GM19328 (cell line): ENCODE results near the gene MAP3K19.
"Not testable (repeated sequence)": the region's sequence is repeated elsewhere in the genome, so short reads cannot be mapped to it uniquely, and the experiment has no call there.

Source experiments
- ATAC-seq: cut with Tn5 transposase; IDR thresholded peaks from one replicate; pipeline ENCODE4 v1.9.1; 2021; ENCODE audit warnings: mild to moderate bottlenecking, moderate library complexity; ENCODE audit not compliant: unreplicated experiment

The MAP3K19 gene

GRCh38 chr2:135047300-135047699 lies at the start of gene MAP3K19:
TSS of gene MAP3K19 (minus strand) at chr2:135047447. CDS start at chr2:135024647, 22,800 bp downstream.
- no peak for ATAC-seq

- ATAC-seq = no peak
These were observed 49.6 kb upstream of the MAP3K19 start for GRCh38 chr2:135096665-135097446.

GRCh38 chr2:135095591-135095990 lies 48.3 kb upstream of the MAP3K19 start:
- ATAC-seq = no peak

- ATAC-seq = no peak
These were observed 47.3 kb upstream of the MAP3K19 start for GRCh38 chr2:135094508-135094907.

- ATAC-seq = no peak
These were observed 46.6 kb upstream of the MAP3K19 start for GRCh38 chr2:135093670-135094330.

- no peak for ATAC-seq
These were observed 45.9 kb upstream of the MAP3K19 start for GRCh38 chr2:135093193-135093592.

GRCh38 chr2:135091681-135092080 lies 44.4 kb upstream of the MAP3K19 start:
- no peak for ATAC-seq

GRCh38 chr2:135089597-135089996 lies 42.4 kb upstream of the MAP3K19 start:
- not testable (repeated sequence) for ATAC-seq

- ATAC-seq = no peak
These were observed 39.0 kb upstream of the MAP3K19 start for GRCh38 chr2:135086222-135086621.

- no peak for ATAC-seq
These were observed 31.2 kb upstream of the MAP3K19 start for GRCh38 chr2:135078417-135078816.

GRCh38 chr2:135076556-135076955 lies 29.3 kb upstream of the MAP3K19 start:
- ATAC-seq = no peak

- ATAC-seq = no peak
These were observed 27.0 kb upstream of the MAP3K19 start for GRCh38 chr2:135074216-135074615.

GRCh38 chr2:135072125-135072997 lies 25.1 kb upstream of the MAP3K19 start:
- no peak for ATAC-seq

- no peak for ATAC-seq
These were observed 19.5 kb upstream of the MAP3K19 start for GRCh38 chr2:135066710-135067109.

GRCh38 chr2:135064149-135064548 lies 16.9 kb upstream of the MAP3K19 start:
- no peak for ATAC-seq

GRCh38 chr2:135063210-135063609 lies 16.0 kb upstream of the MAP3K19 start:
- no peak for ATAC-seq

GRCh38 chr2:135059577-135059976 lies 12.3 kb upstream of the MAP3K19 start:
- no peak for ATAC-seq

- ATAC-seq = no peak
These were observed 9.5 kb upstream of the MAP3K19 start for GRCh38 chr2:135056790-135057189.

- ATAC-seq = no peak
These were observed 8.0 kb upstream of the MAP3K19 start for GRCh38 chr2:135055182-135055786.

- no peak for ATAC-seq
These were observed 5.8 kb upstream of the MAP3K19 start for GRCh38 chr2:135052997-135053474.
